ENCODE data around the gene P2RY14. TPM values are rescaled to one million over a fixed set of nuclear protein-coding genes. Genes with fewer than 3 reads are reported as not detected.

The P2RY14 gene
- total RNA-seq, 2 experiments from 2014 or later: 0.51 to 0.70 TPM

DNA sequence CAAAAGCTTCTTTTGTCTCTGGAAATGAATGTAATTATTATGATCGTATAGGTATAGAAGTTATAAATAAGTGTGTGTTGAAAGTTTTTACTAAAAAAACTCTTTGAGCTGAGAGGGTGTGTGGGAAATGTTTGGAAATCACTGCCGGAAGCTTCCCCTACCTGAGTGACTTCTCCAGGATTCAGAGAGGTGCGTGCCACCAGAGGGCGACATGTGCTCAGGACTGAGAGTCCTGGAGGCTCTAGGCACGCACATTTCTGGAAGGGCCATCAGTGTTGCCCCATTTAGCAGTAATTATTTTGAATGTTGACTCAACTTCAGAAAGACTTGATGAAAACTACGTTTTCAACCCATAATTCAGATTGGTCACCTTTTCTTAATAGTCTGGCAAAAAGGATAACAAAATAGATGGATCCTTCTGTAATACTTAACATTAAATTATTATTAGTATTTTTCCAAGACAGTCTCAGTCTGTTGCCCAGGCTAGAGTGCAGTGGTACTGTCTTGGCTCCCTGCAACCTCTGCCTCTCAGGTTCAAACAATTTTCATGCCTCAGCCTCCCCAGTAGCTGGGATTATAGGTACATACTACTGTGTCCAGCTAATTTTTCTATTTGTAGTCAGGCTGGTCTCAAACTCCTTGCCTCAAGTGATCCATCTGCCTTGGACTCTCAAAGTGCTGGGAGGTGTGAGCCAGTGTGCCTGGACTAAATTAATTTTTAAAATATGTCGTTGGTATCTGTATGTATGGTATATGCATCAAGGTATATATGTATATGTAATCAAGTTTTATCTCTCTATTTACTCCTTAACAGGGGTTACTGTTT is 109.9 kb downstream of the P2RY14 start:
- ChIA-PET CTCF (interaction anchor here (0.6 to 7.7 kb wide), 53 partner anchors 9 to 1115 kb away, joined by 3 to 165 read pairs (median 5); partner anchors contain the start of genes GPR171, P2RY13 and P2RY14), POLR2A (interaction anchor here (0.6 to 5.8 kb wide), 10 partner anchors 11 to 114 kb away, joined by 3 to 49 read pairs (median 3); partner anchors contain the start of gene GPR171)
- no peaks in the 10 kb centered on the region for H3K27me3 Mint-ChIP-seq
- DNase-seq (peak; percentile 92), ATAC-seq (peak; percentile 65)
- intact Hi-C loops (cut with micrococcal nuclease): loop anchor here (1.0 to 2.0 kb wide), 3 partner anchors 36 to 115 kb away; no protein-coding TSS in a partner anchor
- H3K9me3 Mint-ChIP-seq: no peaks in the 10 kb centered on the region
- H3K4me1 Mint-ChIP-seq (ENCODE audit: low read depth): peaks cover 43% of the 10 kb centered on the region
- H3K4me3 Mint-ChIP-seq: no peak overlapping the region
- TF ChIP-seq, protein P1, sequence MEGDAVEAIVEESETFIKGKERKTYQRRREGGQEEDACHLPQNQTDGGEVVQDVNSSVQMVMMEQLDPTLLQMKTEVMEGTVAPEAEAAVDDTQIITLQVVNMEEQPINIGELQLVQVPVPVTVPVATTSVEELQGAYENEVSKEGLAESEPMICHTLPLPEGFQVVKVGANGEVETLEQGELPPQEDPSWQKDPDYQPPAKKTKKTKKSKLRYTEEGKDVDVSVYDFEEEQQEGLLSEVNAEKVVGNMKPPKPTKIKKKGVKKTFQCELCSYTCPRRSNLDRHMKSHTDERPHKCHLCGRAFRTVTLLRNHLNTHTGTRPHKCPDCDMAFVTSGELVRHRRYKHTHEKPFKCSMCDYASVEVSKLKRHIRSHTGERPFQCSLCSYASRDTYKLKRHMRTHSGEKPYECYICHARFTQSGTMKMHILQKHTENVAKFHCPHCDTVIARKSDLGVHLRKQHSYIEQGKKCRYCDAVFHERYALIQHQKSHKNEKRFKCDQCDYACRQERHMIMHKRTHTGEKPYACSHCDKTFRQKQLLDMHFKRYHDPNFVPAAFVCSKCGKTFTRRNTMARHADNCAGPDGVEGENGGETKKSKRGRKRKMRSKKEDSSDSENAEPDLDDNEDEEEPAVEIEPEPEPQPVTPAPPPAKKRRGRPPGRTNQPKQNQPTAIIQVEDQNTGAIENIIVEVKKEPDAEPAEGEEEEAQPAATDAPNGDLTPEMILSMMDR (IDR thresholded peaks at IDR 0.05): peak; percentile 85
- H3K36me3 Mint-ChIP-seq (ENCODE audit: low read depth): peaks cover 2% of the 10 kb centered on the region
- peak overlapping the region; percentile 27 for H3K27ac Mint-ChIP-seq

GRCh38 chr3:151166161-151166560 is 112.2 kb downstream of the P2RY14 start:
- POLR2A ChIA-PET: no interaction called here

DNA sequence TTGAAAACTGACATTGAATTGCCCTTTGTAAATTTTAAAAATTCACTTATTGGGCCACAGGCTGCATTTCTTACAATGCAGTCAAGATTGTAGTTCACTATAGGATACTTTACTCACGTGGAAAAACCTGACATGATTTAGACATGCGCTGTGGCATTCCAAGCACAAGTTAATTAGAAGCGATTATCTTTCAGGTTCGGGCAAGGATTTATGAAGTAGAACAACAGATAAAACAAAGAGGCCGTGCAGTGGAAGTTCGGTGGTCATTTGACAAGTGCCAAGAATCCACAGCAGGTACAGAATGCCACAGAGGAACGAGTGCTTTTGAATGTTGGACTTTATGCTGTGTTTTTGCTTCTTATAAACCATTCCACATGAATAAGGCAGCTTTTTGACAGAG is 113.1 kb downstream of the P2RY14 start:
- TF ChIP-seq, protein P1 (IDR thresholded peaks at IDR 0.05): no peak
- no peak overlapping the region for H3K4me3 Mint-ChIP-seq
- peaks cover 2% of the 10 kb centered on the region for H3K36me3 Mint-ChIP-seq (ENCODE audit: low read depth)
- peaks cover 2% of the 10 kb centered on the region for H3K27me3 Mint-ChIP-seq
- POLR2A ChIA-PET: no interaction called here
- DNase-seq (no peak), ATAC-seq (no peak)
- no peak overlapping the region for H3K27ac Mint-ChIP-seq
- peaks cover 16% of the 10 kb centered on the region for H3K4me1 Mint-ChIP-seq (ENCODE audit: low read depth)
- CTCF ChIA-PET: no interaction called here
- intact Hi-C loops (cut with micrococcal nuclease): no loop called here
- no peaks in the 10 kb centered on the region for H3K9me3 Mint-ChIP-seq

More at GRCh38 chr3:151166161-151166560, 112.2 kb downstream of the P2RY14 start:
- Mint-ChIP-seq H3K36me3 (ENCODE audit: low read depth) (peaks cover 2% of the 10 kb centered on the region), H3K4me3 (no peak overlapping the region), H3K27me3 (no peaks in the 10 kb centered on the region), H3K4me1 (ENCODE audit: low read depth) (peaks cover 24% of the 10 kb centered on the region), H3K27ac (no peak overlapping the region), H3K9me3 (no peaks in the 10 kb centered on the region)
- TF ChIP-seq, protein P1 (IDR thresholded peaks at IDR 0.05): peak; percentile 32
- intact Hi-C loops (cut with micrococcal nuclease): no loop called here
- ATAC-seq (no peak), DNase-seq (no peak)
- CTCF ChIA-PET: interaction anchor here (0.9 to 7.7 kb wide), 3 partner anchors 42 to 120 kb away, joined by 5 to 165 read pairs (median 69); partner anchors contain the start of gene P2RY14

Other genes starting within 250 kb of the P2RY14 start
- gene MED12L, start 192.9 kb downstream of the P2RY14 start, total RNA-seq: 1 to 10 TPM; 2.9 to 3.4 TPM
- 100 to 1,000 TPM in 1 of 2 experiments, 10 to 100 TPM in 1; 91.8 to 101 TPM for gene GPR171, start 75.3 kb downstream of the P2RY14 start, total RNA-seq
- not detected for gene GPR87, start 38.3 kb upstream of the P2RY14 start, total RNA-seq
- gene P2RY13, start 51.0 kb upstream of the P2RY14 start, total RNA-seq: not detected
- gene P2RY12, start 106.2 kb upstream of the P2RY14 start, total RNA-seq: not detected
- gene IGSF10, start 182.5 kb upstream of the P2RY14 start, total RNA-seq: not detected

Measured in activated CD8-positive, alpha-beta T cell treated with anti-CD3 and anti-CD28 coated beads for 36 hours (primary cell).